ENCODE data around the gene UBXN7.

DNA sequence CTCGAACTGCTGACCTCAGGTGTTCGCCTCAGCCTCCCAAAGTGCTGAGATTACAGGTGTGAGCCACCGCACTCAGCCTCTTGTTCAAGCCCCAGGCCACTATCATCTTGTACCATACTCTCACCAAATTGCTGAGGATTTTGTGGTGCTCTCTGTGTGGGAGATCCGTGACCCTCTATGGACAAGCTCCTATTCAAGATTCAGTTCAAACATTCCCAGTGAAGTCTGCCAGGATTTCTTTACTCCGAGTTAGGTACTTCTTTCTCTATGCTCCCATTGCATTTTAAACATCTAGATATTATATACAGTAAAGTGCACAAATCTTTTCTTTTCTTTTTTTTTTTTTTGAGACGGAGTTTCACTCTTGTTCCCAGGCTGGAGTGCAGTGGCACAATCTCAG, 93.2 kb downstream of the UBXN7 start:
- no peak for TF ChIP-seq ZFP30 (CRISPR knock-in tag; IDR thresholded peaks at IDR 0.05)
- no peak for TF ChIP-seq TCF4 (CRISPR knock-in tag; IDR thresholded peaks at IDR 0.05; ENCODE audit: borderline replicate concordance)
- no peak for TF ChIP-seq PPARA (CRISPR knock-in tag; IDR thresholded peaks at IDR 0.05; ENCODE audit: borderline replicate concordance)
- TF ChIP-seq, protein P1, sequence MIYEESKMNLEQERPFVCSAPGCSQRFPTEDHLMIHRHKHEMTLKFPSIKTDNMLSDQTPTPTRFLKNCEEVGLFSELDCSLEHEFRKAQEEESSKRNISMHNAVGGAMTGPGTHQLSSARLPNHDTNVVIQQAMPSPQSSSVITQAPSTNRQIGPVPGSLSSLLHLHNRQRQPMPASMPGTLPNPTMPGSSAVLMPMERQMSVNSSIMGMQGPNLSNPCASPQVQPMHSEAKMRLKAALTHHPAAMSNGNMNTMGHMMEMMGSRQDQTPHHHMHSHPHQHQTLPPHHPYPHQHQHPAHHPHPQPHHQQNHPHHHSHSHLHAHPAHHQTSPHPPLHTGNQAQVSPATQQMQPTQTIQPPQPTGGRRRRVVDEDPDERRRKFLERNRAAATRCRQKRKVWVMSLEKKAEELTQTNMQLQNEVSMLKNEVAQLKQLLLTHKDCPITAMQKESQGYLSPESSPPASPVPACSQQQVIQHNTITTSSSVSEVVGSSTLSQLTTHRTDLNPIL (CRISPR knock-in tag; IDR thresholded peaks at IDR 0.05; ENCODE audit: low read depth), result no peak
- TF ChIP-seq ZNF8 (CRISPR knock-in tag; IDR thresholded peaks at IDR 0.05), result no peak
- TF ChIP-seq RARB (CRISPR knock-in tag; IDR thresholded peaks at IDR 0.05), result no peak
- no peak for TF ChIP-seq GLIS3 (CRISPR knock-in tag; IDR thresholded peaks at IDR 0.05)
- no peak for TF ChIP-seq TOX (CRISPR knock-in tag; IDR thresholded peaks at IDR 0.05; ENCODE audit: borderline replicate concordance)
- no peak for TF ChIP-seq OSR1 (CRISPR knock-in tag; IDR thresholded peaks at IDR 0.05)
- TF ChIP-seq ZC3H10 (CRISPR knock-in tag; IDR thresholded peaks at IDR 0.05), result no peak

Measured in SK-N-SH treated with all-trans-retinoic acid at 6 μM for 48 hours (cell line).